A673 (cell line): ENCODE data around the gene VAMP2.

Experiments
- EZH2 ChIP-seq: fragments of 200-600 bp; sonication (generic); IDR thresholded peaks from 2 replicates; pipeline ENCODE4 v1.6.1; 2017; ENCODE audit warnings: borderline replicate concordance, low read depth, mild to moderate bottlenecking, mixed read lengths, antibody characterized with exemption, low read length; ENCODE audit not compliant: poor library complexity, severe bottlenecking
- TF ChIP-seq, protein P1 (sequence below): fragments of 300-800, 200-600 bp; sonication (generic); conservative IDR thresholded peaks from 2 replicates; pipeline ENCODE4 v1.5.1; 2017; ENCODE audit warnings: low read depth, mild to moderate bottlenecking, antibody characterized with exemption, low read length, moderate library complexity, mixed read lengths

- TF ChIP-seq, protein P1, sequence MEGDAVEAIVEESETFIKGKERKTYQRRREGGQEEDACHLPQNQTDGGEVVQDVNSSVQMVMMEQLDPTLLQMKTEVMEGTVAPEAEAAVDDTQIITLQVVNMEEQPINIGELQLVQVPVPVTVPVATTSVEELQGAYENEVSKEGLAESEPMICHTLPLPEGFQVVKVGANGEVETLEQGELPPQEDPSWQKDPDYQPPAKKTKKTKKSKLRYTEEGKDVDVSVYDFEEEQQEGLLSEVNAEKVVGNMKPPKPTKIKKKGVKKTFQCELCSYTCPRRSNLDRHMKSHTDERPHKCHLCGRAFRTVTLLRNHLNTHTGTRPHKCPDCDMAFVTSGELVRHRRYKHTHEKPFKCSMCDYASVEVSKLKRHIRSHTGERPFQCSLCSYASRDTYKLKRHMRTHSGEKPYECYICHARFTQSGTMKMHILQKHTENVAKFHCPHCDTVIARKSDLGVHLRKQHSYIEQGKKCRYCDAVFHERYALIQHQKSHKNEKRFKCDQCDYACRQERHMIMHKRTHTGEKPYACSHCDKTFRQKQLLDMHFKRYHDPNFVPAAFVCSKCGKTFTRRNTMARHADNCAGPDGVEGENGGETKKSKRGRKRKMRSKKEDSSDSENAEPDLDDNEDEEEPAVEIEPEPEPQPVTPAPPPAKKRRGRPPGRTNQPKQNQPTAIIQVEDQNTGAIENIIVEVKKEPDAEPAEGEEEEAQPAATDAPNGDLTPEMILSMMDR: no peak
- TF ChIP-seq EZH2: no peak
Measured at GRCh38 chr17:8151120-8151640, 11.6 kb downstream of the VAMP2 start.
